GM12891 (cell line): Measurements from ENCODE around the gene LCLAT1.

Source experiments
- DNase-seq: peaks from one replicate; pipeline ENCODE4 v3.0.0; 2011; ENCODE audit warnings: low spot score; ENCODE audit not compliant: insufficient read length
- FAIRE-seq: peaks from 2 replicates; lab custom pipeline; 2011; peaks lifted over from hg19 to GRCh38; lab: Jason Lieb, UNC
- PAX5 ChIP-seq: IDR thresholded peaks from 2 replicates; pipeline ENCODE4 v1.6.1; 2011; ENCODE audit warnings: low read length, moderate library complexity, mild to moderate bottlenecking; ENCODE audit not compliant: insufficient read depth, severe bottlenecking
- POLR2A ChIP-seq: IDR thresholded peaks from 2 replicates; pipeline ENCODE4 v1.6.1; 2011; ENCODE audit warnings: low read depth, low read length, control low read depth
- POLR2AphosphoS5 ChIP-seq: IDR thresholded peaks from 2 replicates; pipeline ENCODE4 v1.6.1; 2011; ENCODE audit warnings: low read depth, low read length, control low read depth
- POU2F2 ChIP-seq: IDR thresholded peaks from 2 replicates; pipeline ENCODE4 v1.6.1; 2011; ENCODE audit warnings: low read depth, mild to moderate bottlenecking, control low read depth, low read length, moderate library complexity
- SPI1 ChIP-seq: IDR thresholded peaks from 2 replicates; pipeline ENCODE4 v1.6.1; 2011; ENCODE audit warnings: low read depth, low read length, control low read depth
- TAF1 ChIP-seq: IDR thresholded peaks from 2 replicates; pipeline ENCODE4 v1.6.1; 2011; ENCODE audit warnings: low read depth, low read length, control low read depth

LCLAT1 gene

DNA sequence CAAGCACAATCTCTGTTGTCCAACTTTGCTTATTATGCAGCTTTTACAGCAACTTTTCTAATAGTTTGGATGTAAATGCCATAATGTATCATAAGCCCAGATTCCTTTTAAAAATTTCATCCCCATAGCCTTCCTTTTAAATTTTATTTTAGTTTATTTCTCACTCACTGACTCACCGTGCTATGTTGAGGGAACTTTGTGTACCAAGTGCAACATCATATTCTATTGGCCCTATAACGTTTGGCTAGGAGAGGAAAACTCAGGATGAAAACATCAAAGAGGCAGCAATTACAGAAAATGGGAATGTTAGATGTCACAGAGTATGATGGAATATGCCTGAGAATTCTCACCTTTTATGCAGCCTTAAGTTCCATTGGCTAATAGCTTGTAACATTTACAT lies 135.5 kb downstream of the LCLAT1 start:
- no peak for TF ChIP-seq POLR2AphosphoS5
- no peak for TF ChIP-seq POU2F2
- no peak for TF ChIP-seq PAX5
- TF ChIP-seq POLR2A = no peak
- TF ChIP-seq SPI1 = no peak
- TF ChIP-seq TAF1 = no peak
- DNase-seq (no peak), FAIRE-seq (no peak)

GRCh38 chr2:30583204-30583749 lies 136.2 kb downstream of the LCLAT1 start:
- TF ChIP-seq SPI1 (no peak), PAX5 (no peak), TAF1 (no peak), POU2F2 (no peak)
- no peak for DNase-seq
- peak; percentile 38 for FAIRE-seq

- FAIRE-seq = peak; percentile 76
- TF ChIP-seq PAX5 (no peak), POU2F2 (no peak), POLR2A (no peak)
- peak; percentile 16 for DNase-seq
These were observed 137.1 kb downstream of the LCLAT1 start for GRCh38 chr2:30584116-30584515.

GRCh38 chr2:30588994-30589393 lies 141.9 kb downstream of the LCLAT1 start:
- no peak for TF ChIP-seq PAX5
- DNase-seq = no peak
- FAIRE-seq = no peak

DNA sequence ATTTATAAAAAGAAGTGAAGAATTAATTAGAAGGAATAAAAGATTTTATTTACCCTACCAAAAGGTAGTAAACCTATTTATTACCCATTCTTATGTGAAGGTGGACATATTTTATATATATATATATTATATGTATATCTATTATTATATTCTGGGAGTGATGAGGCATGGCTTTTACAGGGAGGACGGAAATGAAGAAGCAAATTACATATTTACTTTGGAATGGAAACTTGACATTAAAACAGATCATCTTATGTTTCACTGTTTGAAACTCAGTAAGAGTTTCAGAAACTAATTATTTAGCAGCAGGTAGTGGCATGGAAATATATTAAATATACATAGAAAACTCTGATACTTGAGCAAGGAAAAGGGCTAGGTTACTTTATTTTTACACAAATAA lies 143.4 kb downstream of the LCLAT1 start:
- TF ChIP-seq POLR2A (no peak), SPI1 (no peak), TAF1 (no peak), PAX5 (no peak), POU2F2 (no peak), POLR2AphosphoS5 (no peak)
- no peak for DNase-seq
- no peak for FAIRE-seq

GRCh38 chr2:30591186-30591585 lies 144.1 kb downstream of the LCLAT1 start:
- TF ChIP-seq POLR2A = no peak
- no peak for TF ChIP-seq TAF1
- TF ChIP-seq POU2F2 = no peak
- TF ChIP-seq POLR2AphosphoS5 = no peak
- no peak for TF ChIP-seq PAX5
- no peak for TF ChIP-seq SPI1
- FAIRE-seq (no peak), DNase-seq (no peak)

GRCh38 chr2:30601375-30601774 lies 154.3 kb downstream of the LCLAT1 start:
- DNase-seq (no peak), FAIRE-seq (no peak)
- TF ChIP-seq PAX5 = no peak
- no peak for TF ChIP-seq POLR2AphosphoS5
- TF ChIP-seq TAF1 = no peak
- no peak for TF ChIP-seq SPI1
- TF ChIP-seq POLR2A = no peak
- TF ChIP-seq POU2F2 = no peak

- TF ChIP-seq POU2F2 = no peak
- no peak for TF ChIP-seq TAF1
- TF ChIP-seq PAX5 = no peak
- TF ChIP-seq POLR2AphosphoS5 = no peak
- no peak for TF ChIP-seq POLR2A
- no peak for TF ChIP-seq SPI1
- no peak for DNase-seq
- no peak for FAIRE-seq
These were observed 158.2 kb downstream of the LCLAT1 start for GRCh38 chr2:30605197-30605596.

- FAIRE-seq = no peak
- no peak for DNase-seq
- TF ChIP-seq POLR2AphosphoS5 (no peak), PAX5 (no peak), POLR2A (no peak), TAF1 (no peak), SPI1 (no peak), POU2F2 (no peak)
These were observed 161.6 kb downstream of the LCLAT1 start for GRCh38 chr2:30608643-30609042.

DNA sequence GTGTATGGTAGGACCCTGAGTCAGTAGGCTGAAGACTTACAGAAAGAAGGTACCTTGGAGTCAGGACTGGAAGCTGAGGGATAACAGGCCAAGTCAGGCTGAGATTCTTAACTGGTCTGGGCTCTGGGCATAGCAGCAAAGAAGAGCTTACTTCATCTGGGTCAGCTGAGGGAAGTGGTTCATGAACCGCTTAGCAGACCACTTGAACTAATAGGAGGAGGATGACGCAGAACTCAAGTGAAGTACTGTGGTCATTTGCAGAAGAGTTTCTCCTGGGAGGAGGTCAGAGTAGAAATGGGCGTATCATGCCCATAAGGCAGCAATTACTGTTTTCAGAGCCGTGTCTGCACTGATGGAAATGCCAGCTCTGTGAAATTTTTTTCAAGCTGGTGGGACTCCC lies 164.5 kb downstream of the LCLAT1 start:
- DNase-seq = no peak
- FAIRE-seq = peak; percentile 16
- TF ChIP-seq POLR2A (no peak), SPI1 (no peak), PAX5 (no peak), POLR2AphosphoS5 (no peak), POU2F2 (no peak), TAF1 (no peak)

DNA sequence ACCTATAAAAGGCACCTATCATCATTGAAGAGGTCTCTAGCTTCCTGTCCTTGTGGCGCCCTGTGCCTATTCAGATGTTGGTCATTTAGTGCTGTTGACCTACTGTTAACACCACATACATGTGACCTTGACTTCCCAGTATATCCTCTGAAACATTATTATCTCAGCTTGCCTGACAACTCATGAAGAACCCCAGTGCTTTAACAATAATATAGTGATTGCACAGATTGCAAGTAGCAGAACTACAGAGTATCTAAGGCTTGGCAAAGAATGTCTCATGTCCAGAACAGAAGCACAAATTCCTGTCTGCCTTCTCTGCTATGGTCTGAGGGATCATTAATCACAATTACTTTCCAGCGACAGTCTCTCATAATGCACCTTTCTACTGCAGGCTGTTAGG lies 165.3 kb downstream of the LCLAT1 start:
- FAIRE-seq = no peak

More for the DNA sequence above, 165.3 kb downstream of the LCLAT1 start:
- DNase-seq = no peak
- TF ChIP-seq POU2F2 (no peak), PAX5 (no peak), SPI1 (no peak), POLR2A (no peak), POLR2AphosphoS5 (no peak), TAF1 (no peak)
